ENCODE data around the gene GDPGP1.

DNA sequence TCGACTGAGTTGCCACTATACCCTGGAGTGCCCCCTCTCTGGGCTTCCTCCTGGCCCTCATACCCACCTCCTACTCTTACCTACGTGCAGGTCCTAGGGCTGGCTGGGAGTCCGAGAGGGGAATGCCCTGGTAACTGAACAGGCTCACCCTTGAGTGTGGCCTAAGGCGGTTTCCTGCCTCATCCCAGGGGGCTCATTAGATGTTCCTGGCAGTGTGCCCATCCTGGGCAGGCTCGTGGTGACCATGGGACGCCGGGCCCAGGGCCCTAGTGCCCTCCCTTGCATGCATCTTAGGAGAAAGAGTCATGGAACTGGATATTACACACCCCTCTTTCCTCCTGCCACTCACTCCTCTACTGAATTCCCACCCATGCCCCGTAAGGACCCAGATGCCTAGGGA is 30.1 kb upstream of the GDPGP1 start:
- no peak for TF ChIP-seq POLR2A (IDR thresholded peaks at IDR 0.05)
- TF ChIP-seq, protein P1, sequence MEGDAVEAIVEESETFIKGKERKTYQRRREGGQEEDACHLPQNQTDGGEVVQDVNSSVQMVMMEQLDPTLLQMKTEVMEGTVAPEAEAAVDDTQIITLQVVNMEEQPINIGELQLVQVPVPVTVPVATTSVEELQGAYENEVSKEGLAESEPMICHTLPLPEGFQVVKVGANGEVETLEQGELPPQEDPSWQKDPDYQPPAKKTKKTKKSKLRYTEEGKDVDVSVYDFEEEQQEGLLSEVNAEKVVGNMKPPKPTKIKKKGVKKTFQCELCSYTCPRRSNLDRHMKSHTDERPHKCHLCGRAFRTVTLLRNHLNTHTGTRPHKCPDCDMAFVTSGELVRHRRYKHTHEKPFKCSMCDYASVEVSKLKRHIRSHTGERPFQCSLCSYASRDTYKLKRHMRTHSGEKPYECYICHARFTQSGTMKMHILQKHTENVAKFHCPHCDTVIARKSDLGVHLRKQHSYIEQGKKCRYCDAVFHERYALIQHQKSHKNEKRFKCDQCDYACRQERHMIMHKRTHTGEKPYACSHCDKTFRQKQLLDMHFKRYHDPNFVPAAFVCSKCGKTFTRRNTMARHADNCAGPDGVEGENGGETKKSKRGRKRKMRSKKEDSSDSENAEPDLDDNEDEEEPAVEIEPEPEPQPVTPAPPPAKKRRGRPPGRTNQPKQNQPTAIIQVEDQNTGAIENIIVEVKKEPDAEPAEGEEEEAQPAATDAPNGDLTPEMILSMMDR (IDR thresholded peaks at IDR 0.05) = no peak
